Glomerular visceral epithelial cell (primary cell): ENCODE measurements around the gene CSKMT.
"Not testable (repeated sequence)": the region's sequence is repeated elsewhere in the genome, so short reads cannot be mapped to it uniquely, and the experiment has no call there.

Experiments used
- DNase-seq: peaks from one replicate; pipeline ENCODE4 v3.0.0-alpha.2; 2016; ENCODE audit errors: extremely low spot score

The CSKMT gene

DNA sequence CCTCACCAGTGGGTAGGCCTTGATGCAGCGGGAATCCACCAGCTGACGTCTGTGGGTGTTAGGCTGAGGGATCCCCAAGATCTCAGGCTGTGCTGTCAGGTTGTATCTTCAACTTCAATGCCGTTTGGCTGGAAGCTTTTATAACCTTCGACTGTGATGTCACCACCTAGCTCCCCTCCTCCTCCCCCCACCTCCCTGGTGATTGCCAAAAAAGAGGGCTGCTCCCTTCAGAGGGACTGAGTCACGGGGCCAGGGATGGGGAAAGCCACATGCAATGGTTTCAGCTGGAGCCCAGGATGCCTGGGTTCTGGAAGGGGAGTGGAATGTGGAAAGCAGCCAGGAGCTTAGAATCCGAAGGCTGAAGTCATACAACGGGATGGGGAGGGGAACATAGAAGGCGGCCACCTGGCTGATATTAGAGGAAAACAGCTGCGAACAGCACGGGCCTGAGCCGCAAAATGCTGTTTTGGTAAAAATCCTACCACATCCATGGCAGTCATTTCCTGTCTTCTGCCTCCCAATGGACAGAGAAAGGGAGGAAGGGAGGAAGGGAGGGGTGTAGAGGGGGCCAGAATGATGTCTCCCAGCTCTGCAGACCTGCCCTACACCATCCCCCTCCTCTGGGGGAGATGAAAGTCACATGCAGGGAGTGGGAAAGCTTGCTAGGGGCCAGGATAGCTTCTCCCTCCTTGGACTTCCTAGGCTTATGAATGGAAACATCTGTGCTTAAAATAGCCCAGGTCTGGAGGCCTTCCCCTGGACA, 24.5 kb downstream of the CSKMT start, which contains the start of gene LRRN4CL:
Gene LRRN4CL, minus strand, starts transcription at position 110 of the 763 bp plus-strand sequence. CDS start 1,022 bp downstream, outside the sequence.
- DNase-seq, result peak; percentile 42

DNA sequence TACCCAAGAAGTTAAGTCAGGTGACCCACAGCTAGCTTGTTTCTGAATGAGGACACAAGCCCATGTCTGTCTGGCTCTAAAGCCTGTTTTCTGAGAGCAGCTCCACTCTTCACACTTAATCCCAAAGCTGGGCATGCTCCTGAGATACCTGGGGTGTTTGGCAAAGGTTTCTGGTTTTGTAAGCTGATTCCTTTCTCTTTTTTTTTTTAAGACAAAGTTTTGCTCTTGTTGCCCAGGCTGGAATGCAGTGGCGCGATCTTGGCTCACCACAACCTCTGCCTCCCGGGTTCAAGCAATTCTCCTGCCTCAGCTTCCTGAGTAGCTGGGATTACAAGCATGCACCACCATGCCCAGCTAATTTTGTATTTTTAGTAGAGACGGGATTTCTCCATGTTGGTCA, 28.5 kb downstream of the CSKMT start:
- DNase-seq, result not testable (repeated sequence)

DNA sequence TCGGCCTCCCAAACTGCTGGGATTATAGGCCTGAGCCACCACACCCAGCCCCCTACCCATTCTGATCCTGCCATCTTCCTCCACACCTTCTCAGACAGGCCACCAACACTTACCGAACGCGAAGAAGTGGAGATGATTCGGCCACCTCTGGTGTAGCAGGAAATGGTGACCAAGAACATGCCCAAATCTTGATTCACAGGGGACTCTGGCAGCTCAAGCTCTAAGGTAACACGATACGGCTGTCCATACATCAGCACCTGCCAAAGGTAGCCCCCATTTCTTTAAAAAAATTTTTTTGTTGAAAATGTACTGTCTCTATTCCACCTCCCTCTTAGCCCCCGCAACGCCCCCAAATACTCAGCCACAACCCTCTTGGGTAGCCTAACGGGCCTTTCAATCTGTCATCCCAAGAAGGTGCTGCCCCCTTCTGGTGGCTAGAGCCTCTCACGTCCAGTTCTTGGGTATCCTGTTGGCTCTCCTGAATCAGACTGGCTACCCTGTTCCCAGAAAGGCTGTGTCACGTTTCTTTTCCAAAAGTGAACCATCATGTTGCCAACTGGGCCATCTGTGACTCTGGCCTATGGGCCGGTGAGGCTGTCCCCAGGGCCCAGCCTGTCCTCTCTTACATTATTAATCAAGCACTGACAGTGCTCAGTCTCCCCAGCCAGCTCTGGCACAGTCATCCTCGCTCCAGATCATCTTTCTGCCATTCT, 29.5 kb downstream of the CSKMT start:
- DNase-seq, result peak; percentile 52

DNA sequence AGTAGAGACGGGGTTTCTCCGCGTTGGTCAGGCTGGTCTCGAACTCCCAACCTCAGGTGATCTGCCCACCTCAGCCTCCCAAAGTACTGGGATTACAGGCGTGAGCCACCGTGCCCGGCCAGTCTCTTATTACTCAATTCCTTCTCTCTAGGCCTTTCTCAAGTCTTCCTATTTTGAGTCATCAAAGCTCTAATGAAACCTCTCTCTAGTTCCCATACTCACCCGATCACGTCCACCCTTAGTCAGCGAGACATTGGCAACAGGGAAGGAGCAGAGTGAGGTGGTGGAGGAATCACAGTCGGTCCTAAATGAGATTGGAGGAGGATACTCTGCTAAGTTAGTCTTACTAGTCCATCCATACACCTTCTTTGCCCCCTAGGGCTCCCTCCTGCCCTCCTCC, 37.1 kb downstream of the CSKMT start:
- DNase-seq, result no peak

DNA sequence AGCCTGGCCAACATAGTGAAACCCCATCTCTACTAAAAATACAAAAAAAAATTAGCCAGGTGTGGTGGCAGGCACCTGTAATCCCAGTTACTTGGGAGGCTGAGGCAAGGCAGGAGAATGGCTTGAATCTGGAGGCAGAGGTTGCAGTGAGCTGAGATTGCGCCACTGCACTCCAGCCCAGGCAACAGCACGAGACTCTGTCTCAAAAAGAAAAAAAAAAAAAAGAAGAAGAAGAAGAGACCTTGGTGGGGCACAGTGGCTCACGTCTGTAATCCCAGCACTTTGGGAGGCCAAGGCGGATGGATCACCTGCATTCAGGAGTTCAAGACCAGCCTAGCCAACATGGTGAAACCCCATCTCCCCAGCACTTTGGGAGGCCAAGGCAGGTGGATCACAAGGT, 38.8 kb downstream of the CSKMT start:
- DNase-seq, result not testable (repeated sequence)

DNA sequence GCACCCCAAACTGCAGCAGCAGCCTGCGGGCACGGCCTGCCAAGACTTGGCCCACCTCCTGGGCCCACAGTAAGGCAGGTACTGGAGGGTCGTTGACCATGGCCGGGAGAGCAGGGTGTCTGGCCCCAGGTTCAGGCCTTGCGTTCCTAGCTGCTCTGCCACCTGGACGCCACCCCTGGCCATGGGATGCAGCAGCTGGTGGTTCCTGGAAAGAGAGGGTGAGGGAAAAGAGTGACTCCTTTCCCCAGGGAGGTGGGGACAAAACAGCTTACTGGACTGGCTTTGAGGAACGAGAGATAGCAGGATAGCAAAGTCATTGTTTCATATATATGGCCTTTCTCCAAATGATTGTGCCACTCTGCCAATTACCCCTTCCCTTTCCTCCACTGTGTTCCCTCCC, 40.3 kb downstream of the CSKMT start:
- DNase-seq, result no peak

DNA sequence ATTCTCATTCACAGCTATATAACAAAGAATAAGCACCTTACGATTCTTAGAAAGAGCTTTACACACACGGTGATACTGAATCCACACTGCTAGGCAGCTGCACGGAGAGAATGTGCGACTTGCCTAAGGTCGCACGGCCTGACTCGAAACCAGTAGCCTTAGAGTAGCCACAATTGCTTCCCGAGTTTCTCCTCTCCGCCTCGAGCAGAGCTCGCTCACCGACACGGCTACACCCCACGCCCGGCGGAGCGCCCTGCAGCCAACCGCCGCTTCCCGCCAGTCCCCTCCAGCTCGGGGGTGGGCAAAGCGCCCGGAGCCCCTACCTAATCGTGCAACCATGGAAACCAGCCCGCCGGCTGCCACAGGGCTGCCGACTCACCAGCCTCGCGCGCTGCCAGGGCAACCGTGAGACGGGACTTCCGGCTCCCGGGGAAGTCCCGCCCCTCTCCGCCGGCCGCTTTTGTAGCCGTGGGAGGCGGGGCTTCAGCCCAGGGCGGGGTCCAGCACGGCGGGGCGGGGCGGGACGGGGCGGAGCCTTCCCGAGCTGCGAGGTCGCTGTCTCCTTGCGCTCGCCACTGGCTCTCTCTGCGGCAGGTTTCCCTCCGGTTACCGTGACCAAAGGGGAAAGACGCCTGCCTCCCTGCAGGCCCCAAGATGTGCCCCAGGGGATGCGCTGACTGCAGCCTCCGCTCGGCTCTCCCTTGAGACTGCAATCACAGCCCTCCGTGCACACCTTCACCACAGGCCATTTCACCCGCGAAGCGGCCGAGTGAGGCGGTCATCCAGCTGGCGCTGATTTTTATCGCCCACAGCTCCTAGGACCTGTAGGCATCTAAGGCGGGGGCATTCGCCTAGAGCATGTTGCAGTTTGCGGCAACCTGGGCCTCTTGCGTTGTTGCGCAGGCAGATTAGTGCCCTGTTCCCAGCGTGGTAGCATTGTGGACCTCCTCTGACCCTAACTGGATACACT, 41.1 kb downstream of the CSKMT start:
- peak; percentile 95 for DNase-seq

DNA sequence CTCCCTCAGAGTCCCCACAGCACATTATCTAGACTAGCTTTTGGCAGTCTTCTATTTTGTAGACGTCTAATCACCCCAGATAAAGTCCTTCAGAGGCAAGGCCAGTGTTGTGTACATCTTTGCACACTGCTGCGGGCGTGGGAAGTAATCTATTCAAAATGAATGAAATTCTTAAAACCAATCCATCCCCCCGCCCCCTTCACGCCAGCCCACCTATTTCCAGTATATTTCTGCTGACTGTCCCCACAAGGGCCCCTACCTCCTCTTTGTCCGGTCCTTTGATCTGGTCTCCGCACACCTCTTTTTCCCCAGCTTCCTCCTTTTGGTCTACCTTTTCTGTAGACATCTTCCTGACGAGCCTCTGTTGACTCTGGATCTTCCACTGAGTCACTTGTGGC, 41.7 kb downstream of the CSKMT start:
- DNase-seq, result no peak

DNA sequence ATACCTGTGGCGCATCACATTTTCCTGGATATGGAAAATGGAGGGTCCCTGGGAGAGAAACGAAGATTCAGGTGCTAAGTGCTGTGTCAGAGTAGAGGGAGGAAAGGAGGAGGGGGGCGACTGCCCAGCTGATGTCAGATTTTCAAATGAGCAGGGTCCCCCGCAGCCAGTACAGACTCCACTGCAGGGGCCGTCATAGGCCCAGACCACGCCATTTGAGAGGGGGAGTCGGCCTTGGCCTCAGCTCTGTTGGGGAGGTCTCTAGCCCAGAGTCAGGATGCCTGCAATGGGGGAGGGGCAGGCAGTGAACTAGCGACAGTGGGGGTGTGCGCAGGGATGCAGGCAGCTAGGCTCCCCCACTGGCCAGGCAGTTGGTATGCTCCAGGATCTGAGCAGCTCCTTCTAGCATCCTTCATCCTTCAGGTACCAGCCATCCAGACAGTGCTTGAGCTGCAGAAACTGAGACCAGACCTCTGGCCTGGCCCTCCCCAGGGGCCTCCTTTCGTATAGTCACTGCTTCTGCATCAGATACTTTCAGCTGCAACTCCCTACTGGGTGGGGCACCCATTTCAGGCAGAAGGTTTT, 42.3 kb downstream of the CSKMT start, which contains the start of the genes BSCL2 and GNG3:
Gene BSCL2, minus strand, starts transcription at position 148 of the 585 bp plus-strand sequence. CDS start 229 bp downstream, outside the sequence.
Gene GNG3, plus strand, starts transcription at position 400 of the 585 bp plus-strand sequence. CDS start 620 bp downstream, outside the sequence.
- DNase-seq, result no peak

DNA sequence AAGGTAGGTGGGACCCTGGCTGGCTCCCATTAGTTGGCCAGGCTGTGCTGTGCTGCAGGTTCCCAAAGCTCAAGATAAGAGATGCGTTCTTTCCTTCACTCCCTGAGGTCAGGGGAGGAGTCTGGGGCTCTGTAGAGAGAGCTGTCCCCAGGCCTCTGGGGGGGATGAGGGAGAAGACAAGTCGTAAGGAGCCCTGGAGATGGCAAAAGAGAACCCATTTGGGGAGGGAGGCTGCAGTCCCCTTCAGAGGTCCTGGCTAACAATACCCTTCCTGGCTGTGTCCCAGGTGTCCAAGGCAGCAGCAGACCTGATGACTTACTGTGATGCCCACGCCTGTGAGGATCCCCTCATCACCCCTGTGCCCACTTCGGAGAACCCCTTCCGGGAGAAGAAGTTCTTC, 43.3 kb downstream of the CSKMT start:
- DNase-seq, result no peak

DNA sequence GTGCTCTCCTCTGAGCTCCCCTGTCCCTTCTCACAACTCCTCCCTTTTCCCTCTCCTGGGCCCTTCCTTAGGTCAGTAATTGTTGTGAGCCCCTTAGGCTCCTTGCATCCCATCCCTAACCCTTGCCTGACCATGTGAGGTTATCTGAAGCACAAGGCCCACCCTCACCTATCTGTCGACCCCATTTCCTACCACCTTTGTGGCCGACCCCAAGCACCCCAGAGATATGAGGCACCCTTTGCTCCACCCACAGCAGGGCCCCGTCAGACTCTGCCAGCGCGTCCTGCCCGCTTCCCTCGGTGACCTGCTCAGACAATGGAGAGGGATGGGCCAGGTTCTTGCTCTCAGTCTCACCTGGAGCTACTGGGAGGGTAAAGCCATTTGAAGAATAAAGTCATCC, 43.7 kb downstream of the CSKMT start:
- no peak for DNase-seq

DNA sequence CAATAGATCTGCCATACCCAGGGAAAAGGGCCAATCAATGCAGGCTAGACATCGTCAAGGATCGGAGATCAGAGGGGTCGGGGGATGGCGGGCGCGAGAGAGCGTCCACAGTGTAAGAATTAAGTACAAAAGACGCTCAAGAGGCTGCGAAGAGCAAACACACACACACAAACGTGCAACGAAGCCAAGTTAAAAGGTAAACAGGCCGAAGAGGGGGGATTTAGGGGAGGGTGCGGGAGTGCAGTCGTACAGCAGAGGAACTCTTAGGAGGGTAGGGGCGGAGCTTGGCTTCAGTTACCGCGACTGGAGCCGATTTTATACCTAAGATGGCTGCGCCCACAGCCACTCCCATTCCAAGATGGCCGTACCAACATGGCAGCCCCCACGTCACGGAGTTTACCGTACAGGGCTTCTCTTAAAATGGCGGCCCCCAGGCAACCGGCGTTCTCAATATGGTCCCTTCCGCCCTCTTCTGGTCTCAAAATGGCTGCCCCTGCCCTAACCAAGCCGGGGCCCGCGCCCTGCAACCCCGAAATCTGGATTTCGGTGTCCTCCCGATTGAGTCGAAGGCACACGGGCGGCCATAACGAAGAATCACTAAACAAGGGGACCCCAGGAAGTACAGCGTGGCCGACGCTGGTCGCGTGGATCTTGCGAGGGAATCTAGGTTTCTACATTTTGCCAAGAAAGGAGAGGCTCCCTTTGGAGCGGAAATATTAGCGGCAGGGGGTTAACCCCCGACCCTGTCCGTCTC, 44.3 kb downstream of the CSKMT start:
- DNase-seq, result peak; percentile 69

DNA sequence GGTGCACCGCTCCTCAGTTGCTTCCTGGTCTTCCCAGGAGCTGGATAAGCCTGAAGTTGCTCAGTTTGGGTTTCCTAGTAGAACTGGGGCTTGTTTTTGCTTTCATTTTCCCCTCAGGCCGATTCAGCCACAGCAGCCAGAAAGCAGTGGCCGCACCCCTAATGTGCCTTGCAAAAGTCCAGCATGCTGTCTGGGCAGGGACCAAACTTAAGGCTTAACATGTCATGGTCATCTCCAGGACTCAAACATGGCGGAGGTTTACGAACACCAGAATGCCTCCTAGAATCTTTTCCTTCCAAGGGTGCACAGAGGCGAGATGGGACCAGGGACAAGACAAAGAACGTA, 44.9 kb downstream of the CSKMT start:
- no peak for DNase-seq

DNA sequence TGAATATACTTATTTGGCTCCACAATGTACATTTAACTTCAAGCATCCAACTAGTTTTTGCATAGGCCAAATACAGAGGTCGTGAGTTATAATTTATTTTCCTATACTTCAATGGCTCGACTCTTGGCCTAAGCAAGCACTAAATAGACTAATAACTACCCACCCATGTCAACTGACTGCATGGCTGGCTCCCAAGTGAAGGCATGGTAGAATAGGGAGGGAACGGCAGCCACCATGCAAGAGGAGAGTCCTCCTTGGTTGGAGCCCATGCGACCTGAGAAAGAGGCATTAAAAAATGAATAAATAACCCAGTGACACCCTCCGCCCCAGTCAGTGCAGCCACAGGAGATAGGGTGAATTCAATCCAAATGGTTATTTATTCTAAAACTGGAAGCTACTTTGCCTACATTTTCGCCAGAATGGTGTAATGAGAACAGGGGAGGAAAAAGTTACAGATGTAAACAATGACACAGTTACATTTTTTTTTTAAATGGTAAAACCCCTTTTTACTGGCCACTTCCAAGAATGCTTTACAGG, 47.2 kb downstream of the CSKMT start:
- DNase-seq, result no peak

DNA sequence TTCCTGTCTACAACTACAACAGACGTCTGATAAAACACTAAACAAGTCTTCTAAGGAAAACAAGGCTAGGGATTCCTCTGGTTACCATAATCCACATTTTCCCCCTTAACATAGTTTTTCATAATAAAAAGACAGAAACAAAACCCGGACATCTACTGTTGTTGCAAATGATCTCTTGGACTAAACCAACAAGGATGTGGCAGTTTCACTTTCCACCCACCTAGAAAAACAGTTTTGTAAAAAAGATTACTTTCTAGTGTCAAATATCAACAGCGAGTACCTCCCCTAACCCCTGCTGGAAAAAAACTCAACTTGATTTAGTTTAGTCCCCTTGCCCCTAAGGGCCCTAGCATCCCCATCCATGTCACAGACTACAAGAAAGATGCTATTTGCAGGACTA, 47.7 kb downstream of the CSKMT start:
- DNase-seq, result no peak

DNA sequence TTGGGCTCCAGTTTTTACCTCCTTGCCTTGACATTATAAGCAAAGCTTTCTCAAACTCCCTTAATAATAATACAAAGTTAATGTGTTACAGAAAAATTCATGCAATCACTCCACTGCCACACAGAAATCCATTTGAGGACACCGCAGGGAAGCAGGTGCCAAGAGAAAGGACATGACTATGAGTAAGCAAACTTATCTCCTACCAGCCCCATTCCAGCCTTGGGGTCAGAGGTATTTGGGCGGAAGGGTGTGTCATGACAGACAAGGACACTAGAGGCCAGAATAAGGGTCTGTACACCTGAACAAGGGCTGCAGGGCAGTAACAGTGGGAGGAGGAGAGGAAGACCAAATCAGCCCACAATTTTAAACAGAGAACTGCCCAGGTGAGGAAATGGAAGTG, 48.2 kb downstream of the CSKMT start:
- DNase-seq, result peak; percentile 53

DNA sequence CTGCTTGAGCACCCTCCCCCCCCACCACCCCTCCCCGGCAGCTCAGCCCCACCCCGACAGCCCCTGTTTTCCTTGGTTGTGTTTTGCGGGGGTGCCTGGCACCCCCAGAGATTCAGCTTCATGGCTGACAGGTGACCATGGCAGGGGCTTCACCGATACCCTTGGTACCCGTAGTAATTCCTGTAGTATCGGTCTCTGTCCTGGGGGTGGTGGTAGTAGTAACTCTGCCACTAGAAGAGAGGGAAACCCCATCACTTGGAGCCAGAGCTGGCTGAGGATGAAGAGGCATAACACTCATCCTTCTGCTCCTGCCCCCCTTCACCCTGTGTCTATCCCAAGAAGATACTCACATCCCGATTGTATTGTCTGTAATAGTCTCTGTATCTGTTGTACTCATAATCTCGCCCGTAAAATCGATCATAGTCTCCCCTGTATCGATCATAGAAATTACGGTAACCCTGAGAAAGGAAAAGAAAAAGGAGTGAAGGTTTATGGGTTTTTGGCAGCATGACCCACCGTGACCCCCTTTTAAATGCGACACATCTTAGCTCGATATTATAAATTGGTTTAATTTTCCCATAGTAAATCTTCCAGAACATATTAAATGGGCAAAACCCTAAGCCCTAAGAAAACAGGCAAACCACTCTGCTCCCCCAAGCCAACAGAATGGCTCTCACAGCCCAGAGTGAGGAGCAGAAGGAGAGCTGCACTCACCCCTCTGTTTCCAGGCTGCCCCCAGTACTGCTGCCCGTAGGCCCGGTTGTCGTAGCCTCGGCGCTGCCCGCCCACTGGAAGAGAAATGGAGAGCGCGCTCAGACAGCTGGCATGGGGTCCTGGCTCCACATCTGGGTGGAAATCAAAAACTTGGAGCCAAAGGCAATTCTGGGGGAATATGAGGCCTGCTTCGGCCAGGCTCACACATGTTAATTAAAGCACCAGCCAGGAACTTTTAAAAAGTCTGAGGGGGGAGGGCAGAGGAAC, 50.3 kb downstream of the CSKMT start:
- DNase-seq, result no peak

DNA sequence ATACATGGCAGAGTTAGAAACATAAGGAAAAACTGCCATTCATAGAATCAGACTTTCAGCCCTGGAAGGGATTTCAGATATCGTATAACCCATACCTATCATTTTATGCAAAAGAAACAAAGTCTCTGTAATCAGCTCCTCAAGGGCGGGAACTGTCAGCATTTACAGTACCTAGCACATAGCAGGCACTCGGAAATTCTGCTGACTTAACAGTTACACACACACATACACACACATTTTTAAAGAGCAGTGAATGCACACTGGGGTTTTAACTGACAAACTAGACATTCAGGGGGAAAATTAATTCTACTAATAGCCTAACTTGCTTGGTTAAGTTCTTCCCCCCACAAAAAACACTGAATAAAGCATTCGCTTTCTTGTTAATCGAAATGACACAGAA, 51.1 kb downstream of the CSKMT start:
- no peak for DNase-seq

DNA sequence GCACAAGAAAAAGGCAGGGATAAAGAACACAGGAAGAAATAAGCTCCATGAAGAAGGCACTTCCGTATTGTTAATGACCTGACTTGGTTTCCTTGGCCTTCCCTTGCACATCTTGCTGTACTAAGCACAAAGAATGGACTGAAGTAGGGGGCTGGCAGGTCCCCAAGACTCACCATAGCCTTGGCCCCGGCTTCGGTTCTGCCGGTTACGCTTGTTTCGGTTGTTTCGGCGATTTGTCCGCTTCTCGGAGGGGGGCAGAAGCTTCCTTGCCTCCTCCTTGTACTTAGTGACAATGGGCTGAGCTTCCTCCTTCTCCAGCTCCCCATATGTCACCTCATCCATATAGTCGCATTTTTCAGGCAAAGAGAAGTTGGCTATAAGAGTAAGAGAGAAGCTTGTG, 51.7 kb downstream of the CSKMT start:
- DNase-seq, result no peak
